Measurements from ENCODE around the gene NIP7. TPM values are rescaled to one million over a fixed set of nuclear protein-coding genes. Genes with fewer than 3 reads are reported as not detected.
"Not testable (repeated sequence)": the region's sequence is repeated elsewhere in the genome, so short reads cannot be mapped to it uniquely, and the experiment has no call there.

The NIP7 gene
- polyA plus RNA-seq (2014; cell fraction: cytosol; rRNA removed), result 35.7 and 37.1 TPM in 2 replicates
- 18.7 and 18.8 TPM in 2 replicates for polyA plus RNA-seq (2014; cell fraction: nucleus; rRNA removed)

DNA sequence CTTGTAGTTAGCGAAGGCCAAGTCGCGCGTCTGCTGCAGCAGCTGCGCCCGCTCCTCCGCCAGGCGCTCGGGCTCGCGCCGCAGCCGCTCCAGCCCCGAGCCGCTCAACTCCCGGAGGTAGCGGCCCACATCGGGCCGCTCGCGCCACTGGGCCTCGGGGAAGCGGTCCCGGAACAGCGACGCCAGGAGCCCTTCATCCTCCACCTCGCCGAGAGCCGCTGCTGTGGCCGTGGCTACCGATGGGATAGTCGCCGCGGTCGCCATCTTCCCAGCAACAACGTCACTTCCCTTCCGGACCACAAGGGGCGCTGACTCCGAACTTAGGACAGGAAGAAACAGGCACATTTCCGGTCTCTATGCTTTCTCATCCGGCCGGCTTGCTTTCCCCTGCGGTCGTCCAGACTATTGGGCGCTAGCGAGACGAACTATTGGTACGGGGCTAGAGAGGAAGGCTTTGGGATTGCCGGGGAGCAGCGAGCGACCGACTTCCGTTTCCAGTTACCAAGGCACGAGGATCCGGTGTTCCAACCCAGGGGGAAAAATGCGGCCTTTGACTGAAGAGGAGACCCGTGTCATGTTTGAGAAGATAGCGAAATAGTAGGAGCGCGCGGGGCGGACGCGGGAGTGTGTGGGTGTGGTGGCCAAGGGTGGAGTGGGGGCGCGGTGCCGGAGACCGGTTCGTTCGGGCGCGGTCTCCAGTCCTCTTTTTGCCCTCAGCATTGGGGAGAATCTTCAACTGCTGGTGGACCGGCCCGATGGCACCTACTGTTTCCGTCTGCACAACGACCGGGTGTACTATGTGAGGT, at the start of gene NIP7, which contains the start of gene COG8:
TSS of gene NIP7 (plus strand) at position 484 of the 806 bp plus-strand sequence. CDS start at position 542, 58 bp downstream.
TSS of gene COG8 (minus strand) at position 276 of the 806 bp plus-strand sequence. CDS start at position 264, 12 bp downstream.
- peak; percentile 99 for DNase-seq (ENCODE audit: low spot score)

DNA sequence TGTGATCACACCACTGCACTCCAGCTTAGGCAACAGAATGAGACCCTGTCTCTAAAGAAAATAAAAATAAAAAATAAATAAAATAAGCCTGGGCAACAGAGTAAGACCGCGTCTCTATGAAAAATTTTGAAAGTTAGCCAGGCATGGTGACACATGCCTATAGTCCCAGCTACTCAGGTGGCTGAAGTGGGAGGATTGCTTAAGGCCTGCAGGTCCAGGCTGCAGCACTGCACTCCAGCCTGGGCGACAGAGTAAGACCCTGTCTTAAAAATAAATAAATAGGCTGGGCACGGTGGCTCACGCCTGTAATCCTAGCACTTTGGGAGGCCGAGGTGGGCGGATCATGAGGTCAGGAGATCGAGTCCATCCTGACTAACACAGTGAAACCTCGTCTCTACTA, 47.9 kb upstream of the NIP7 start:
- DNase-seq (ENCODE audit: low spot score), result not testable (repeated sequence)

DNA sequence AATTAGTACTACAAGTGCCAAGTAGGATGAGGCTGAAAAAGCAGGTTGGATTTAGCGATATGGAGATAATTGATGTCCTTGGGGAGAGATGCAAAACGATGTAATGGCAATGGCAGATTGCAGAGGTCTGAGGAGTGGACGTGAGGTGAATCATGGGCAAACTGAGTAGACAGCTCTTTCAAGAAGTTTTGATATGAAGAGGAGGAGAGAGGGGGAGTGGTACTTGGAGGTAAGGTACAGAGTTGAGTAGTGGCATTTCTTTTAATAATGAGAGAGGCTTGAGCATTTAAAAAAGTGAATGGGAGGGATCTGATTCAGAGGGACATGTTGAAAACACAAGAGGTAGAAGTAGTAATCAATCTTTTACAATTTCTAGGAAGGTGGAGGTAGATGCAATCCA, 46.2 kb upstream of the NIP7 start:
- DNase-seq (ENCODE audit: low spot score), result no peak

DNA sequence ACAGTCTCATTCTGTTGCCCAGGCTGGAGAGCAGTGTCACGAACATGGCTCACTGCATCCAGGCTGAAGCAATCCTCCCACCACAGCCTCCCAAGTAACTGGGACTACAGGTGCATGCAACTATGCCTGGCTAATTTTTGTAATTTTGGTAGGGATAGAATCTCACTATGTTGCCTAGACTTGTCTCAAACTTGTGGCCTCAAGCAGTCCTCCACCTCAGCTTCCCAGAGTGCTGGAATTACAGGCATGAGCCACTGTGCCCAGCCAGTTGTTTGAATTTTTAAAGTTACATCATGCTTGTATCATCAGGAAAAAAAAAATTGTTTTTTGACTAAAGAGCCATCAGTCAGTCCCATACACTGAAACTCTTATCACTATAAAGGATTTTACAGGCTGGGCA, 45.5 kb upstream of the NIP7 start:
- no peak for DNase-seq (ENCODE audit: low spot score)

DNA sequence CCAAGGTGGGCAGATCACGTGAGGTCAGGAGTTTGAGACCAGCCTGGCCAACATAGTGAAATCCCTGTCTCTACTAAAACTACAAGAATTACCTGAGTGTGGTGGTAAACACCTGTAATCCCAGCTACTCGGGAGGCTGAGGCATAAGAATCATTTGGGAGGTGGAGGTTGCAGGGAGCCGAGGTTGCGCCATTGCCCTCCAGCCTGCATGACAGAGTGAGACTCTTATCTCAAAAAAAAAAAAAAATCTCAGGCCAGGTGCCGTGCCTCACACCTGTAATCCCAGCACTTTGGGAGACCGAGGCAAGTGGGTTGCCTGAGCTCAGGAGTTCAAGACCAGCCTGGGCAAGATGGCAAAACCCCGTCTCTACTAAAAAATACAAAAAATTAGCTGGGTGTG, 42.8 kb upstream of the NIP7 start:
- not testable (repeated sequence) for DNase-seq (ENCODE audit: low spot score)

DNA sequence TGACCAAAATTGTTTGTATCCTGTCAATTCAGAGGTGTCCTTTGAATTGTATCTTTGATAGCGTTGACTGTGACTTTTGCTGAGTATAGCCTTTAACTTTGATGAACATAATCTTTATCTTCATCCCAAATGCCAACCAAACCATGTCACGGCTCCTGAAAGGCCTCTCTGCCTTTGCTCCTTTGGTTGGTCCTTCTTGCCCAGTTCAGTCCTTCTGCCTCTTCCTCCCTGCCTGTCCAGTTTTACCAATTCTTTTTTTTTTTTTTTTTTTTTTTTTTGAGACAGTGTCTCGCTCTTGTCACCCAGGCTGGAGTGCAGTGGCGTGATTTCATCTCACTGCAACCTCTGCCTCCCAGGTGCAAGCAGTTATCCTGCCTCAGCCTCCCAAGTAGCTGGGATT, 41.3 kb upstream of the NIP7 start:
- no peak for DNase-seq (ENCODE audit: low spot score)

DNA sequence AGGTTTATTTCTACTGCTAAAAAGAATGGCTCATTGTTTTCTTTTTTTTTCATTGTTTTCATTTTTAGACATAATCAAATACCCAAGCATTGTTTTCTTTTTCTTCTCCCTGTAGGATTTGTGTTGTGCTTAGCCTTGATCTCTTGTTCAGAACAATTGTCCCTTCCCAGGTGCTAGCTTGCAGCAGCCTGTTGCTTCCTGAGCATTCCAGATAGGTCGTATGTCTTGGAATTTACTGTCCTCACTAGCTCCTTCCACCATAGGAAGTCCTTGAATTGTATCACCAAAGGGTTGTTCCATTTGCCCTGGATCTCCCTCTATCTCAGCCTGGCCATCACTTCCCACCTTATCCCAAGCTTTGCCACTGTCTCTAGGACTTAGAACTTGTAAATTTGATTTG, 38.4 kb upstream of the NIP7 start:
- DNase-seq (ENCODE audit: low spot score), result no peak

DNA sequence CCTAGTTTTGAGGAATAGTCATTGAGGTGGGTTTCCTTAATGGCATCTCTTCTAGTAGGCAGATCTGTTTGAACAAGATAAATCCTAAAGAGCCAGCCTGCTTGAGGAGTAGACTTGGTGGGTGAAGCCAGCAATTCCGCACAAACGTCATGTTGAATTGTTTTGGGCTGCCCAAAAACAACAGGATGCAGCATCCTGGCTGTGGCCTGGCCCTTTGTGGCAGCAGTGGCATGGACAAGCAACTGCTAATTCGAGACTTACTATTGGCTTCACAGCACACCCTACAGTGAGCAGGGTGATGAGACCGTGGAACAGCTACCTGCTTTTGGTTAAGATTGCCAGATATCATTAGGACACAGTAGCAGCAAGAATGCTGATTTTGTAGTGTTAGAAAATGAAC, 37.7 kb upstream of the NIP7 start:
- no peak for DNase-seq (ENCODE audit: low spot score)

DNA sequence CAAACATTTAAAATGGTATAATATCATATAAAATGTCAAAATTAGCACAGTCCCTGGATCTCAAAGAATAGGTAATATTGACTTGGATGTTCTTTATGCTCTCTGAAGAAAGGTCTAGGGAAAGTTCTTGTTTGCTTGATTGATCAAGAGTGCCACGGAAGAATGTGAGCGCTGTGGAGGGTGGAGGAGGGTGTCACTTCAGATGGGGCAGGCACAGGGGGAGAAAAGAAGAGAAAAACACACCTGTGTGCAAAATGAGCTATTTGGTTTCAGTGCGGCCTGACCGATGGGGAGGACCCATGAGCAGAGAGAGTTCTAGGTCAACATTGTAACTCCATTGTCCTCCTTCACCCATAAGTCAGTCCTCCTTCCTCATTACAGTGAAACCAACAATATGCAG, 37.3 kb upstream of the NIP7 start:
- no peak for DNase-seq (ENCODE audit: low spot score)

DNA sequence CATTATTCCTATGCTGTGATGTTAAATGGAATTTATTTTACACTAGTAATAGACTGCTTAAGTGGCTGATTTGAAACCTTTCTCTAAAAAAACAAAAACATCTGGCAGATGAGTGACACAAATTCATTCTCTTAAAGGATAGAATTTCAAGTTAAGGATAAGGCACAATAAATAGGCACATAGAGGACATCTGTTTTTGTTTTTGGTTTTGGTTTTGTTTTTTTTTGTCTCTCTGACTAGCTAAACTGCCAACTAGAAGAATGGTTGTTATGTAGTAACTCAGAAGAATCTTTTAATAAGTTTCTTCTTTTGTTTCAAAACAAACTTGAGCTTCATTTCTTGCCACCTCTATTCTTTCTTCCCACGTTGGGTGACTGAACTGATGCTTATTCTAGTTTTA, 33.5 kb upstream of the NIP7 start:
- no peak for DNase-seq (ENCODE audit: low spot score)

DNA sequence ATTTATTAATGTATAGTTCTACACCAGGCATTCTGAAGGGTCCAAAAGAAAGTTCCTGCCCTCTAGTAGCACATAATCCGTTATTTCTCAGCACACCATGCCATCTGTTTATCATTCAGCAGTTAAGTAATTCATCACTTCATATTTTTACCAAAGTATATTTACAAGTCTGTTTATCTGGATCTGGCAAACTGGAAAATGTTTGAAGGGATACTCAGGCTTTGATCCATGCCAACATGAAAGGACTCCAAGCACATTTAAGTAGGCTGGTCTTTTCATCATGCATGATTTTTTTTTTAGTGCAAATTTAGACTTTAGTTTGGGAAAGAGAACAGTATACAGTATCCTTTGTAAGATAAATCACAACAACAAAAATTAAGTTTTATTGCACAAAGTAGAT, 32.5 kb upstream of the NIP7 start:
- no peak for DNase-seq (ENCODE audit: low spot score)

DNA sequence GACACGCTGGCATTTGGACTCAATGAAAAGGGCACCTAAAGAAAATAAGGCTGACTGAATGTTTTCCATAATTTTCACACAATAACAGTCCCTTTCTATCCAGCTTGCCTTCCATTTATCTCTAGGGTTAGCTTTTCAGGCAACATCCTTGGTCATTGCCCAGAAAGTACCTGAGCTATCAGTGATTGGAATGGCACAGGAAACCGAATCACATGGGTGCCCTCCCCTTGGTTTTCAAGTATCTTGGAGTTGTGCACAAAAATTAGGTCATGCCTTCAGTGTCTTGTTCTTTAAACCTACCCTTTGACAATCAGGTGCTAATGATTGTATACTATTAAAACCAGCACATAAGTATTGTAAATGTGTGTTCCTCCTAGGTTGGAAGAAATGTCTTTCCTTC, 31.7 kb upstream of the NIP7 start:
- DNase-seq (ENCODE audit: low spot score), result no peak

DNA sequence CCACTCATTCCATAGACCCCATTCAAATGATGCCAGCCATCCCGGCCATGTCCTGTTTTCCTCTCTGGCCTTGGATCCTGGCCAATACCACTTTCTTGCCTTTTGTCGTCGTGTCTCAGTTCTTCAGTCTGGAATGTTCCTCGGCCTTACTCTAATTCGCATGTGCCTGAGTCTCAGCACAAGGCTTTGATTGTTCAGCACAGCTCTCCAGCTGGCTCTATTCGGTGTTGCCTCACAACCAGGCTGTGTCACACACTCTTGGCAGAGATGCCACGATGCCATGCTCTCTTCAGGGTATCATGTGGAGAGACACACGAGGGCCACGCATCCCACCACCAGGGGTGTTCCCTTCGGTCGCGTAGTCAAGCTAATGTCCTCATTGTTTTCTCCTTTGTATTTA, 30.3 kb upstream of the NIP7 start:
- DNase-seq (ENCODE audit: low spot score), result no peak

DNA sequence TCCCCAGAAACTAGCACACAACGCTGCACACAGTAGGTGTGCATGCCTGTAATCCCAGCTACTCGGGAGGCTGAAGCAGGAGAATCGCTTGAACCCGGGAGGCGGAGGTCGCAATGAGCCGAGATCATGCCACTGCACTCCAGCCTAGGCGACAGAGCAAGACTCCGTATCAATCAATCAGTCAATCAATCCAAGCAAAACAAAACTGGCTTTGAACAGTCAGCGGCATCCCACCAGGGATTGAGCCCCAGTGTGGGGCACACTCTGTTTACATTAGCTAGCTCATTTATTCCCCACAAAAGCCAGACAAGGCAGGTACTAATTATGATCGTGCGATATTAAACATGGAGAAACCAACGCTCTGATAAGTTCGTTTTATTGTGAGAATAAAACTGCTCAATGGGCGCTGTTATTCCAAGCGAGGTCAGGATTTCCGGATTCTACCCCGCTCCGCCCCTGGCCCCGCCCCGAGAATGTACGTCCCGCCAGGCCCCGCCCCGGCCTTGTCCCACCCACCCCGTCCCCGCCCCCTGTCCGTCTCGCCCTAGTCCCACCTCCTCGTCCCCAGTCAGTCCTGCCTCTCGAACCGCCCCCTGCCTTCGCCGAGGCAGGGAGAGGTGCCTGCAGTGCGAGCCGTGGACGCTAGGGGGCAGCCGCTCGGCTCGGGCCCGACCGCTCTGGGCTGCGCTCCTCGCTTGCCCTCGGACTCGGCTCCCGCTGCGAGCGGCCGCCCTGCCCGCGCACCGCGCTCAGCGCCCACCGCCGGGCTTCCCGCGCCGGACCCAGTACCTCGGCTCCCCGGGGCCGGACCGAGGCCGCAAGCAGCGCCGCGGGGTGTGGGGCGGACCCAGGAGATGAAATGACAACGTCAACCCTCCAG, 28.7 kb upstream of the NIP7 start, which contains the start of gene VPS4A:
TSS of gene VPS4A (plus strand) at position 698 of the 880 bp plus-strand sequence. CDS start at position 860, 162 bp downstream.
- DNase-seq (ENCODE audit: low spot score), result peak; percentile 91

DNA sequence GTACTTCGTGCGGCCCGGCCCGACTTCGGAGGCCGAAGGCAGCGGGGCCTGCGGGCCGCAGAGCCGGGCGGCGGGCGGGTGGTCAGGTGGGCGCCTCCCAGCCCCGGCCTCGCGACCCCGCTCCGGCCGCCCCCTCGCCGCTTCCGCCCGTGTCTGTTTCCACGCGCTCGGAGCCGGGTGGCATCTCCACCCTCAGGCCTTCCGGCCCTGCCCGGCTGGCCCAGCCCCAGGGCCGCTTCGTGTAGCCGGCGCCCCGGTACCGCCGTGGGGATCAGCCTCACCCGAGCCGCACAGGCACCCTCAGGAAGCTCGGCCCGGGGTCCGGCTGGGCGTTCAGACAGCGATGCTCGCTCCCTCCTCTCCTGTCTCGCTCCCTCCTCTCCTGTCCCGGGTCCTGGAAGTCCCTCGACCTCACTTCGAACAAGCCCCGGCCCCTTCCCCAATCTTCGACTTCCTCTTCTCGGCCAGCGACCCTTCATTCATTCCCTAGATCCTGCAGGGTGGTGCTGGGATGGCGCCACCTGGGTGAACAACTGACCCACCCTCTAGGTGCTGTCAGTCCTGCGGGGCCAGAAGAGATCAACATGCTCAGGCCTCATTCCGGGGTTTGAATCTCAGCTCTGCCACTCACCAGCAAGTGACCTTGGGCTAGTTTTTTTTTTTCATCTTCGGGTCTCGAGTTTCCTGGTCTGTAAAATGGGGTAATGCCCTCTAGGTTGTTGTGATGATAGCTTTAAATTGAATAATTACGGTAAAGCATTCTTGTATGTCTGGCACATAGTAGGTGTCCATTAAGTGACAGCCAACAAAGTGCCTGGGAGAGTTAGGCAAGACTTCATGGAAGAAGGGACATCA, 27.8 kb upstream of the NIP7 start:
- DNase-seq (ENCODE audit: low spot score), result peak; percentile 56

DNA sequence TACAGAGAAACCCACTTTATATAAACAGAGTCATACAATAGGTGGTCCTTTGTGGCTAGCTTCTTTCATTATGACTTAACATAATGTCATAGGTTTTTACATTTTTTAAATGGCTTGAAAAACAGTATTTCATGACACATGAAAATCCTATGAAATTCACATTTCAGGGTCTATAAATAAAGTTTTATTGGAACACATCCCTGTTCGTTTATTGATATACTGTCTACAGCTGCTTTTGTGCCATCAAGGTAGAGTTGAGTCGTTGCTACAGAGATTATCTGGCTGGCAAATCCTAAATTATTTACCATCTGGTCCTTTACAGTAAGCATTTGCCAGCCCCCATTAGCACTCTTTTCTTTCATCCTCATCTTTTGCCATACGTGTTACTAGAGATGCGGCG, 26.1 kb upstream of the NIP7 start:
- no peak for DNase-seq (ENCODE audit: low spot score)

DNA sequence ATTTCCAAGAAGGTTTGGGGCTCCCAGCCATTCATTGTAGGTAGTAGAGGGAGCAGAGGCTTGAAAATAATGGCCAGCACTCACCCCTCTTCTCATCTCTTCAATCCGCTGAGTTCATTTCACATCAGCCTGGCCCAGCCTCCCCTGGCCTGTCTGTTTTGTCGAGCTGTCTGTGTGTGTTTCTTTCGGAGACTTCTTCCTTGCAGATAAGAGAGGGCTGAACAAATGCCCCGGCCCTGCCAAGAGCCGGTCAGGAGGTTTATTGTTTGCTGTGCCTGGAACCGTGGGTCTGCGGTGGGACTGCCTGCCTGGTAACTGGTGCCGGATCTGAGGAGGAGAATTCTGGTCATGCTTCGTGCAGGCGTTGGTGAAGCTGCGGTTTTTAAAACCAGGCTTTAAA, 25.0 kb upstream of the NIP7 start:
- DNase-seq (ENCODE audit: low spot score), result no peak

DNA sequence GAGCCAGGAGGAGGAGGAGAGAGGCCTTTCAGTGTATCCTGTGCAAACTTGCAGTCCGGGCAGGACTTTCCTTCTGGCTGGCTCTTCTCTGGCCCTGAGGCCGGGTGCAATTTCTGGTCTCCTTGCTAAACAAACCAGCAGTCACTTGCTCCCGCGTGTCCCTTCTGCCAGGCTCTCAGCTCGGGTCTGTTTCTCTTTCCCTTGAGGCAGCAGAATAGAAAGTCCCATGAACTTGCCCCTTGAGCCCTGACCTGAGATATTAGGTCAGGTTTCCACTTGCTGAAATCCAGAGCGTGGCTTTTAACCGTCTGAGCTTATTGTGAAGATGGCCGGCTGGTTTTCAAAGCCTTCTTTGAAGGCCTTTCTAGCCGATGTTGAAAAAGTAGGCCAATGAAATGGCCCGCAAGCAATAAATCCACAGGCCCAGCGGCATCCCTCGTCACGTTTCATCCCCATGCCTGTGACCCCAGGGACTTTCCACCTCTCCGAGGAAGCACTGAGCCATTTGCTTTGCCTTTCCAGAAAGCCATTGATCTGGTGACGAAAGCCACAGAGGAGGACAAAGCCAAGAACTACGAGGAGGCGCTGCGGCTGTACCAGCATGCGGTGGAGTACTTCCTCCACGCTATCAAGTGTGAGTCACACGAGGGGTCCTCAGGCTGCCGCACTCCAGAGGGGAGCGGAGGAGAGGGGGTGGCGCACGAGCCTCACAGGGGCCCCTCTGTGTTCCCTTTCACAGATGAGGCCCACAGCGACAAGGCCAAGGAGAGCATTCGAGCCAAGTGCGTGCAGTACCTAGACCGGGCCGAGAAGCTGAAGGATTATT, 23.9 kb upstream of the NIP7 start:
- DNase-seq (ENCODE audit: low spot score), result no peak

DNA sequence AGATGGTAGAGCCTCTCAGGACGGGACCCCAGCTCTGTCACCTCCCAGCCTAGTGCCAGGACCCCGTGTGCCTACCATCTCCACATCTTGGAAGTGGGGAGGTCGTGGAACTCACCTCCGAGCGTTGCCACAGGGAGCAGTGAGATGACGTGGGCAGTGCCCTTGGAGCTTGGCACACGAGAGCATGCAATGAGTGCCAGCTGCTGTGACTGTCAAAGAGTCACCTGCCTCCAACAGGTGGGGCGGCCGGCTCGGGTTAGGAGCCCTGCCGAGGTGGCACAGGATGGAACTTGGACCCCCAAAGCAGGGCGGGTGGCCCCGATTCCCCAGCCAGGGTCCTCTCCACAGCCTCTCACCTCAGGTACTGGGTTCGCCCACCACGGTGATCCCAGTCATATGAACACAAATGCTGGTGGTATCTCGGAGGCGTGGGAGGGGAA, 23.0 kb upstream of the NIP7 start:
- no peak for DNase-seq (ENCODE audit: low spot score)

DNA sequence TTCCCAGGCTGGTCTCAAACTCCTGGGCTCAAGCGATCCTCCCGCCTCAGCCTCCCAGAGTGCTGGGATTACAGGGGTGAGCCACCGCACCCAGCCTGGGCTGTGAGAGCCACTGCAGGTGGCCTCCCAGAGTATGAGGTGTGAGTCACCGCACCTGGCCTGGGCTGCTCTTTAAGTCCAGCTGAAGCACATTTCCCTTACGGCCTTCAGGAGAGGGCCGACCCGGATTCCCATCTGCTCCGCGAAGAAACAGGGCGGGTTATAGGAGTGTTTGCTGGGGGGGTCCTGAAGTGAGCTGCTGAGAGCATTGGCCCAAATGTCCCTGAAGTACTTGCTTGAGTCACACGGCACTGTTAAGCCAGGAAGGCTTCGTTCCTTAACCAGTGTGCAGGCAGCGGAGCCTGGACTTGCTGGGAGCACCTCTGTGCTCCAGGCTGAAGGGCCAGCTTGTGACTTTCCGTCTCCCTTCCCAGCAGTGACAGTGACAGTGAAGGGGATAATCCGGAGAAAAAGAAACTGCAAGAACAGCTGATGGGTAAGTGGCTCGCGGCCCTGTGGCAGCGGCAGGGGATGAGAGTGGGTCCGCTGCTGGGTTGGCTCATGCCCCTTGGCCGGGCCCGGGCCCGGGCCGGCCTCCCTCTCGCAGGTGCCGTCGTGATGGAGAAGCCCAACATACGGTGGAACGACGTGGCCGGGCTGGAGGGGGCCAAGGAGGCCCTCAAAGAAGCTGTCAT, 21.2 kb upstream of the NIP7 start:
- DNase-seq (ENCODE audit: low spot score), result no peak
